ENCODE measurements around the gene SMIM9.

GRCh38 chrX:154804261-154804956, 30.1 kb downstream of the SMIM9 start:
- TF ChIP-seq REST (IDR thresholded peaks at IDR 0.05; ENCODE audit: low read depth, low read length) (no peak), SMC3 (IDR thresholded peaks at IDR 0.05; ENCODE audit: low read depth, low read length) (no peak), JUND (IDR thresholded peaks at IDR 0.05) (no peak), EP300 (IDR thresholded peaks at IDR 0.05; ENCODE audit: borderline replicate concordance in 1 of 2, low read depth in 1 of 2, low read length in 1 of 2) (no peak), CTCF (IDR thresholded peaks at IDR 0.05) (no peak), GATA2 (CRISPR knock-in tag; IDR thresholded peaks at IDR 0.05) (no peak), MAX (IDR thresholded peaks at IDR 0.05; ENCODE audit: low read depth) (no peak)

Data from SK-N-SH (cell line).